HepG2 (cell line): ENCODE measurements around the gene ZBTB46. TPM values are rescaled to one million over a fixed set of nuclear protein-coding genes. Genes with fewer than 3 reads are reported as not detected.
A peak's percentile ranks its signal among the peaks of the same experiment; 100 is the strongest.

Experiments used
- ADNP ChIP-seq: sonication (generic); formaldehyde crosslinking; IDR thresholded peaks from 2 replicates; pipeline ENCODE4 v1.4.0; 2020; ENCODE audit warnings: missing genetic modification reagents
- FIP1L1 ChIP-seq: fragments of 200-400 bp; formaldehyde crosslinking; IDR thresholded peaks from 2 replicates; pipeline ENCODE4 v1.6.1; 2018; ENCODE audit warnings: low read depth, mild to moderate bottlenecking, low read length, moderate library complexity, borderline replicate concordance; ENCODE audit not compliant: insufficient read depth
- FOXP1 ChIP-seq, 2 experiments: fragments of 450-650 bp in 1 of 2; IDR thresholded peaks; 2 replicates each; pipeline ENCODE4 v1.6.1; 2017 to 2018; ENCODE audit warnings: antibody characterized with exemption in 1 of 2
- HHEX ChIP-seq: IDR thresholded peaks from 2 replicates; pipeline ENCODE4 v1.6.1; 2016; ENCODE audit warnings: control low read depth
- HNF4G ChIP-seq, 2 experiments: sonication (generic) in 1 of 2; formaldehyde crosslinking in 1 of 2; IDR thresholded peaks; 2 replicates each; pipeline versions ENCODE4 v1.4.0 to v1.6.1; 2011 to 2020; ENCODE audit warnings: borderline replicate concordance in 2 of 2, low read depth in 2 of 2, mild to moderate bottlenecking in 2 of 2, low read length in 1 of 2, missing genetic modification reagents in 1 of 2, moderate library complexity in 1 of 2
- MAFK ChIP-seq, 2 experiments: IDR thresholded peaks in 1 of 2; conservative IDR thresholded peaks in 1 of 2; 2 replicates each; pipeline ENCODE4 v1.6.1; 2011; ENCODE audit warnings: improper control_type of control experiment in 2 of 2, low read length in 2 of 2
- MED1 ChIP-seq: sonication (generic); formaldehyde crosslinking; IDR thresholded peaks from 2 replicates; pipeline ENCODE4 v1.4.0; 2020; ENCODE audit warnings: missing genetic modification reagents
- NONO ChIP-seq, 2 experiments: fragments of 450-650 bp in 1 of 2; sonication (generic) in 1 of 2; formaldehyde crosslinking in 1 of 2; IDR thresholded peaks in 1 of 2; conservative IDR thresholded peaks in 1 of 2; 2 replicates each; pipeline versions ENCODE4 v1.6.1 to v1.8.0; 2017 to 2022; ENCODE audit warnings: mild to moderate bottlenecking in 1 of 2, missing genetic modification reagents in 1 of 2, moderate library complexity in 1 of 2
- SALL1 ChIP-seq: sonication (generic); formaldehyde crosslinking; IDR thresholded peaks from 2 replicates; pipeline ENCODE4 v1.8.0; 2022; ENCODE audit warnings: mild to moderate bottlenecking, missing genetic modification reagents
- ZFX ChIP-seq: sonication (generic); formaldehyde crosslinking; IDR thresholded peaks from 2 replicates; pipeline ENCODE4 v1.4.0; 2020; ENCODE audit warnings: mild to moderate bottlenecking, low read depth, missing genetic modification reagents, moderate library complexity
- ZNF24 ChIP-seq: fragments of 450-650 bp; IDR thresholded peaks from 2 replicates; pipeline ENCODE4 v1.6.1; 2017; ENCODE audit warnings: antibody characterized with exemption, mild to moderate bottlenecking
- ZNF263 ChIP-seq: sonication (generic); formaldehyde crosslinking; IDR thresholded peaks from 2 replicates; pipeline ENCODE4 v1.4.0; 2020; ENCODE audit warnings: missing genetic modification reagents
- ZNF280B ChIP-seq: sonication (generic); formaldehyde crosslinking; IDR thresholded peaks from 2 replicates; pipeline ENCODE4 v1.5.0; 2020; ENCODE audit warnings: missing genetic modification reagents, mild to moderate bottlenecking, borderline replicate concordance
- ZNF3 ChIP-seq: IDR thresholded peaks from 2 replicates; pipeline ENCODE4 v1.7.0; 2017; ENCODE audit warnings: inconsistent platforms
- ZNF33A ChIP-seq: sonication (generic); formaldehyde crosslinking; IDR thresholded peaks from 2 replicates; pipeline ENCODE4 v1.5.1; 2020; ENCODE audit warnings: missing genetic modification reagents, mild to moderate bottlenecking, moderate library complexity, borderline replicate concordance
- ZNF713 ChIP-seq: sonication (generic); formaldehyde crosslinking; IDR thresholded peaks from 2 replicates; pipeline ENCODE4 v1.4.0; 2020; ENCODE audit warnings: mild to moderate bottlenecking, missing genetic modification reagents
- ZNF883 ChIP-seq: sonication (generic); formaldehyde crosslinking; IDR thresholded peaks from 2 replicates; pipeline ENCODE4 v1.5.1; 2020; ENCODE audit warnings: mild to moderate bottlenecking, missing genetic modification reagents; ENCODE audit errors: not compliant biosample characterization
- polyA plus RNA-seq, 8 experiments: library from polyadenylated mRNA; depleted of rRNA in 3 of 8; stranded (reverse) in 7 of 8; unstranded in 1 of 8; fragments of >200 nt; fragmentation: Illumina TruSeq in 4 of 8; extraction: Trizol in 4 of 8; gene quantifications; 2 replicates each; pipeline versions ENCODE4 v1.2.1 to v1.2.3, GENCODE V29; 2011 to 2016; ENCODE audit warnings: low read depth in 4 of 8, missing spikeins in 1 of 8, mixed read lengths in 1 of 8; ENCODE audit not compliant: insufficient read depth in 1 of 8
- total RNA-seq, 5 experiments: library from RNA; depleted of rRNA; stranded (reverse); fragments of >200 nt; fragmentation: Illumina TruSeq; extraction: Trizol; gene quantifications; 2 replicates each; pipeline ENCODE4 v1.2.3, GENCODE V29; 2016; ENCODE audit warnings: low read depth in 1 of 5
- TF ChIP-seq, protein P1 (sequence below): sonication (generic); formaldehyde crosslinking; IDR thresholded peaks from 2 replicates; pipeline ENCODE4 v1.5.0; 2020; ENCODE audit warnings: missing genetic modification reagents
- TF ChIP-seq, protein P2 (sequence below): sonication (generic); formaldehyde crosslinking; IDR thresholded peaks from 2 replicates; pipeline ENCODE4 v1.5.0; 2020; ENCODE audit warnings: mild to moderate bottlenecking, missing genetic modification reagents, borderline replicate concordance
- TF ChIP-seq, protein P3 (sequence below): sonication (generic); formaldehyde crosslinking; IDR thresholded peaks from 2 replicates; pipeline ENCODE4 v1.8.0; 2023; ENCODE audit warnings: mild to moderate bottlenecking, missing genetic modification reagents

Gene ZBTB46
- total and polyA plus RNA-seq, 2 of the 13 experiments (the other 11 are each of a cell fraction or from before 2014, with no cell fraction given), result 1.6 to 13.5 TPM

- TF ChIP-seq NONO (IDR thresholded peaks at IDR 0.05) (no peak), NONO (CRISPR knock-in tag; conservative IDR thresholded peaks at IDR 0.05) (peak; percentile 80), ZNF713 (CRISPR knock-in tag) (peak; percentile 69; the same call in 1 of the 2 replicates), ZFX (CRISPR knock-in tag) (peak; percentile 41), ZNF883 (no peak), HHEX (0 out of 2 replicates have a peak, but pooled peaks have one; percentile 4), FOXP1 (IDR thresholded peaks at IDR 0.05) (no peak), FOXP1 (CRISPR knock-in tag; IDR thresholded peaks at IDR 0.05) (no peak), ZNF33A (CRISPR knock-in tag) (no peak), HNF4G (IDR thresholded peaks at IDR 0.05; ENCODE audit: borderline replicate concordance, low read depth, low read length) (no peak), HNF4G (CRISPR knock-in tag; IDR thresholded peaks at IDR 0.05; ENCODE audit: borderline replicate concordance, low read depth) (no peak; the same call in 1 of the 2 replicates), MAFK (conservative IDR thresholded peaks at IDR 0.05 in 1 of 2, IDR thresholded peaks at IDR 0.05 in 1 of 2; ENCODE audit: low read length in 2 of 2) (no peak), ADNP (no peak), FIP1L1 (no peak), ZNF3 (CRISPR knock-in tag) (no peak), MED1 (CRISPR knock-in tag) (0 out of 2 replicates have a peak, but pooled peaks have one; percentile 38), ZNF280B (no peak), ZNF24 (no peak), SALL1 (CRISPR knock-in tag) (peak; percentile 55; the same call in 1 of the 2 replicates), ZNF263 (CRISPR knock-in tag) (peak; percentile 26; the same call in 1 of the 2 replicates)
- TF ChIP-seq, protein P1, sequence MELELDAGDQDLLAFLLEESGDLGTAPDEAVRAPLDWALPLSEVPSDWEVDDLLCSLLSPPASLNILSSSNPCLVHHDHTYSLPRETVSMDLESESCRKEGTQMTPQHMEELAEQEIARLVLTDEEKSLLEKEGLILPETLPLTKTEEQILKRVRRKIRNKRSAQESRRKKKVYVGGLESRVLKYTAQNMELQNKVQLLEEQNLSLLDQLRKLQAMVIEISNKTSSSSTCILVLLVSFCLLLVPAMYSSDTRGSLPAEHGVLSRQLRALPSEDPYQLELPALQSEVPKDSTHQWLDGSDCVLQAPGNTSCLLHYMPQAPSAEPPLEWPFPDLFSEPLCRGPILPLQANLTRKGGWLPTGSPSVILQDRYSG, result no peak
- TF ChIP-seq, protein P2, sequence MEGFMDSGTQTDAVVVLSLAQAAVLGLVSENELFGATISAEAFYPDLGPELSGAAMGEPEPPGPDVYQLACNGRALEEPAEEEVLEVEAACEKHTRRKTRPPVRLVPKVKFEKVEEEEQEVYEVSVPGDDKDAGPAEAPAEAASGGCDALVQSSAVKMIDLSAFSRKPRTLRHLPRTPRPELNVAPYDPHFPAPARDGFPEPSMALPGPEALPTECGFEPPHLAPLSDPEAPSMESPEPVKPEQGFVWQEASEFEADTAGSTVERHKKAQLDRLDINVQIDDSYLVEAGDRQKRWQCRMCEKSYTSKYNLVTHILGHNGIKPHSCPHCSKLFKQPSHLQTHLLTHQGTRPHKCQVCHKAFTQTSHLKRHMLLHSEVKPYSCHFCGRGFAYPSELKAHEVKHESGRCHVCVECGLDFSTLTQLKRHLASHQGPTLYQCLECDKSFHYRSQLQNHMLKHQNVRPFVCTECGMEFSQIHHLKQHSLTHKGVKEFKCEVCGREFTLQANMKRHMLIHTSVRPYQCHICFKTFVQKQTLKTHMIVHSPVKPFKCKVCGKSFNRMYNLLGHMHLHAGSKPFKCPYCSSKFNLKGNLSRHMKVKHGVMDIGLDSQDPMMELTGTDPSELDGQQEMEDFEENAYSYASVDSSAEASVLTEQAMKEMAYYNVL (CRISPR knock-in tag), result no peak
- TF ChIP-seq, protein P3, sequence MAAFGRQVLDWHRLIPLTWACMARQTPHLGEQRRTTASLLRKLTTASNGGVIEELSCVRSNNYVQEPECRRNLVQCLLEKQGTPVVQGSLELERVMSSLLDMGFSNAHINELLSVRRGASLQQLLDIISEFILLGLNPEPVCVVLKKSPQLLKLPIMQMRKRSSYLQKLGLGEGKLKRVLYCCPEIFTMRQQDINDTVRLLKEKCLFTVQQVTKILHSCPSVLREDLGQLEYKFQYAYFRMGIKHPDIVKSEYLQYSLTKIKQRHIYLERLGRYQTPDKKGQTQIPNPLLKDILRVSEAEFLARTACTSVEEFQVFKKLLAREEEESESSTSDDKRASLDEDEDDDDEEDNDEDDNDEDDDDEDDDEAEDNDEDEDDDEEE (CRISPR knock-in tag), result no peak
Observed at GRCh38 chr20:63696628-63697356, 134.3 kb downstream of the ZBTB46 start, which contains the start of gene TNFRSF6B (continued).
